Spleen (tissue), 11 donors: ENCODE results near the gene ABI3. TPM values are rescaled to one million over a fixed set of nuclear protein-coding genes. Genes with fewer than 3 reads are reported as not detected.

Experiments
- DNase-seq: peaks from one replicate; pipeline ENCODE4 v3.0.0-alpha.2; 2020
- H3K27ac ChIP-seq, 8 donors: fragments of 200-600 bp; sonication (generic) in 7 of 8; 1 replicate in 4 of 8; 2 replicates in 4 of 8; pipeline versions ENCODE4 v1.5.0 to v1.8.0; 2016 to 2021; ENCODE audit warnings: inconsistent platforms in 4 of 8, mild to moderate bottlenecking in 4 of 8, moderate library complexity in 1 of 8
- H3K27me3 ChIP-seq, 7 donors: fragments of 200-600 bp; sonication (generic) in 6 of 7; replicated peaks in 1 of 7; 1 replicate in 4 of 7; 2 replicates in 3 of 7; pipeline versions ENCODE4 v1.5.0 to v1.8.0; 2016 to 2021; ENCODE audit warnings: inconsistent platforms in 3 of 7, mild to moderate bottlenecking in 1 of 7
- H3K36me3 ChIP-seq, 6 donors: fragments of 200-600 bp; sonication (generic) in 5 of 6; 1 replicate in 4 of 6; 2 replicates in 2 of 6; pipeline versions ENCODE4 v1.5.0 to v1.8.0; 2016 to 2021; ENCODE audit warnings: inconsistent platforms in 2 of 6
- H3K4me1 ChIP-seq, 6 donors: fragments of 200-600 bp; sonication (generic) in 5 of 6; 1 replicate in 3 of 6; 2 replicates in 3 of 6; pipeline versions ENCODE4 v1.5.0 to v1.8.0; 2016 to 2021; ENCODE audit warnings: inconsistent platforms in 3 of 6
- H3K4me3 ChIP-seq, 8 donors: fragments of 200-600 bp; sonication (generic) in 7 of 8; 1 replicate in 4 of 8; 2 replicates in 4 of 8; pipeline versions ENCODE4 v1.5.0 to v1.8.0; 2016 to 2021; ENCODE audit warnings: inconsistent platforms in 4 of 8, mild to moderate bottlenecking in 4 of 8, moderate library complexity in 2 of 8
- H3K9me3 ChIP-seq, 8 donors: fragments of 200-600 bp; sonication (generic) in 7 of 8; 1 replicate in 4 of 8; 2 replicates in 4 of 8; pipeline versions ENCODE4 v1.5.0 to v1.8.0; 2016 to 2021; ENCODE audit warnings: inconsistent platforms in 4 of 8
- CTCF ChIP-seq, 11 experiments: fragments of 200-600 bp in 7 of 11; fragments of 450-650 bp in 4 of 11; sonication (generic) in 4 of 11; IDR thresholded peaks in 8 of 11; conservative IDR thresholded peaks in 3 of 11; 1 replicate in 7 of 11; 2 replicates in 4 of 11; pipeline versions ENCODE4 v1.4.0 to v1.8.0; 2016 to 2021; ENCODE audit warnings: antibody characterized with exemption in 11 of 11, inconsistent platforms in 4 of 11, mild to moderate bottlenecking in 1 of 11
- POLR2A ChIP-seq, 3 donors: fragments of 450-650 bp; IDR thresholded peaks; one replicate each; pipeline ENCODE4 v1.5.1; 2017; ENCODE audit warnings: antibody characterized with exemption in 3 of 3, mild to moderate bottlenecking in 1 of 3
- POLR2AphosphoS5 ChIP-seq, 3 donors: sonication (generic); formaldehyde crosslinking; IDR thresholded peaks; one replicate each; pipeline ENCODE4 v1.5.1; 2017; ENCODE audit warnings: antibody characterized with exemption in 3 of 3
- WGBS, 5 donors: extraction: QIAGEN DNeasy Blood & Tissue Kit in 3 of 5; methylation state at CpG; one replicate each; pipeline versions ENCODE4 v1.1.5 to v1.1.7; 2013 to 2018; 5-methylcytosine and 5-hydroxymethylcytosine counted together
- intact Hi-C: fragments of 100-400 bp; cut with DNase I; formaldehyde crosslinking; loops from one replicate; pipeline ENCODE4 v1.15.0; 2023; ENCODE audit warnings: low total_unique reads
- polyA plus RNA-seq, 3 donors: library from polyadenylated mRNA; stranded (reverse); fragments of 200-250 nt; gene quantifications; one replicate each; pipeline ENCODE4 v1.2.1, GENCODE V29; 2013
- total RNA-seq, 7 donors: library from RNA; depleted of rRNA in 3 of 7; stranded (reverse); fragments of >200 nt in 3 of 7; fragmentation: NEBNext Ultra II Directional in 4 of 7; extraction: Animal tissue kit (Norgen Biotek cat#: 25700) in 4 of 7; gene quantifications; one replicate each; pipeline versions ENCODE4 v1.1.0 to v1.2.1, GENCODE V29; 2016 to 2021
- donor health status: healthy with polysubstance abuse.
- donor health status: DM: no; HTN: no; CAD: no; lungs with moderate emphysema.
- donor health status: DM: no; HTN: no; CAD: no.
- donor health status: Bipolar disorder and iron deficiency.
- donor health status: healthy.
- donor health status: DM: no; HTN: no; CAD: no.
- donor health status: DM: yes; HTN: yes; CAD: no.

The ABI3 gene
- total and polyA plus RNA-seq, 10 donors = 51.3 to 121 (median 82.3) TPM

- no peak overlapping the region for H3K27ac ChIP-seq
- H3K9me3 ChIP-seq = no peaks in the 10 kb centered on the region
- DNase-seq = no peak
- H3K4me1 ChIP-seq = no peaks in the 10 kb centered on the region
- no peaks in the 10 kb centered on the region for H3K36me3 ChIP-seq
- WGBS, 5 donors = 73 to 90% (median 84%) methylated on average over 5 of the region's 5 CpGs
- H3K4me3 ChIP-seq = no peak overlapping the region
- TF ChIP-seq POLR2AphosphoS5 (IDR thresholded peaks at IDR 0.05) (no peak), POLR2A (IDR thresholded peaks at IDR 0.05) (no peak), CTCF (IDR thresholded peaks at IDR 0.05 in 8 of 11, conservative IDR thresholded peaks at IDR 0.05 in 3 of 11) (no peak)
- peaks cover 0 to 15% (median 0%) of the 10 kb centered on the region in 7 donors for H3K27me3 ChIP-seq
- intact Hi-C loops = no loop called here
Observed at GRCh38 chr17:49242813-49243212, 32.3 kb downstream of the ABI3 start.

GRCh38 chr17:49244839-49245238 lies 34.3 kb downstream of the ABI3 start:
- DNase-seq = no peak
- Histone ChIP-seq H3K36me3 (no peaks in the 10 kb centered on the region), H3K9me3 (no peaks in the 10 kb centered on the region), H3K27ac (no peak overlapping the region), H3K4me3 (no peak overlapping the region), H3K27me3 (peaks cover 0 to 30% (median 0%) of the 10 kb centered on the region in 7 donors), H3K4me1 (peaks cover 0 to 4% (median 0%) of the 10 kb centered on the region in 6 donors)
- intact Hi-C loops = no loop called here
- WGBS, 5 donors = 76 to 96% (median 89%) methylated on average over 4 of the region's 4 CpGs
- no peak for TF ChIP-seq CTCF (IDR thresholded peaks at IDR 0.05 in 8 of 11, conservative IDR thresholded peaks at IDR 0.05 in 3 of 11)
- no peak for TF ChIP-seq POLR2AphosphoS5 (IDR thresholded peaks at IDR 0.05)
- no peak for TF ChIP-seq POLR2A (IDR thresholded peaks at IDR 0.05)

- H3K27me3 ChIP-seq = peaks cover 0 to 33% (median 0%) of the 10 kb centered on the region in 7 donors
- DNase-seq = no peak
- no peaks in the 10 kb centered on the region for H3K36me3 ChIP-seq
- no peaks in the 10 kb centered on the region for H3K9me3 ChIP-seq
- no peak overlapping the region for H3K4me3 ChIP-seq
- intact Hi-C loops = no loop called here
- peaks cover 0 to 27% (median 0%) of the 10 kb centered on the region in 6 donors for H3K4me1 ChIP-seq
- H3K27ac ChIP-seq = no peak overlapping the region
- 88 to 96% (median 92%) methylated on average over 7 of the region's 7 CpGs for WGBS, 5 donors
- TF ChIP-seq POLR2AphosphoS5 (IDR thresholded peaks at IDR 0.05) (no peak), CTCF (IDR thresholded peaks at IDR 0.05 in 8 of 11, conservative IDR thresholded peaks at IDR 0.05 in 3 of 11) (no peak), POLR2A (IDR thresholded peaks at IDR 0.05) (no peak)
Observed at GRCh38 chr17:49247944-49248343, 37.4 kb downstream of the ABI3 start.

- Histone ChIP-seq H3K27ac (no peak overlapping the region), H3K27me3 (peaks cover 0 to 33% (median 0%) of the 10 kb centered on the region in 7 donors), H3K9me3 (no peaks in the 10 kb centered on the region), H3K4me1 (peaks cover 0 to 30% (median 0%) of the 10 kb centered on the region in 6 donors), H3K4me3 (no peak overlapping the region), H3K36me3 (no peaks in the 10 kb centered on the region)
- intact Hi-C loops = no loop called here
- TF ChIP-seq POLR2AphosphoS5 (IDR thresholded peaks at IDR 0.05) = no peak
- DNase-seq = no peak
- 47 to 82% (median 62%) methylated on average over 7 to 10 of the region's 10 CpGs for WGBS, 5 donors
Observed at GRCh38 chr17:49249292-49249794, 38.8 kb downstream of the ABI3 start.
